DOHH2 (cell line): ENCODE measurements around the gene MROH8.

Experiments used
- H3F3A ChIP-seq: fragments of 200-600 bp; sonication (generic), shearing (Covaris generic); 2 replicates; pipeline ENCODE4 v1.6.0; 2016; ENCODE audit warnings: antibody characterized with exemption, mild to moderate bottlenecking; ENCODE audit not compliant: control insufficient read depth, insufficient read depth
- H3K27ac ChIP-seq: fragments of 200-600 bp; sonication (generic); 2 replicates; pipeline ENCODE4 v1.5.1; 2014; ENCODE audit warnings: low read depth, mild to moderate bottlenecking, low read length, moderate library complexity
- H3K27me3 ChIP-seq: fragments of 200-600 bp; sonication (generic); 2 replicates; pipeline ENCODE4 v1.6.1; 2014; ENCODE audit warnings: mild to moderate bottlenecking, low read length, mixed read lengths; ENCODE audit not compliant: control insufficient read depth
- H3K36me3 ChIP-seq: fragments of 200-600 bp; sonication (generic); 2 replicates; pipeline ENCODE4 v1.6.1; 2014; ENCODE audit warnings: mild to moderate bottlenecking, low read length, moderate library complexity, mixed read lengths; ENCODE audit not compliant: control insufficient read depth
- H3K4me1 ChIP-seq: fragments of 200-600 bp; sonication (generic); 2 replicates; pipeline ENCODE4 v1.6.1; 2014; ENCODE audit warnings: mild to moderate bottlenecking, low read length, mixed read lengths; ENCODE audit not compliant: control insufficient read depth
- H3K4me2 ChIP-seq: fragments of 200-600 bp; sonication (generic); 2 replicates; pipeline ENCODE4 v1.6.0; 2014; ENCODE audit warnings: mild to moderate bottlenecking, low read length, moderate library complexity
- H3K4me3 ChIP-seq: fragments of 200-600 bp; sonication (generic); 2 replicates; pipeline ENCODE4 v1.5.1; 2014; ENCODE audit warnings: mild to moderate bottlenecking, low read length, mixed read lengths
- H3K79me2 ChIP-seq: fragments of 200-600 bp; sonication (generic); 2 replicates; pipeline ENCODE4 v1.6.1; 2014; ENCODE audit warnings: mild to moderate bottlenecking, low read length, mixed read lengths; ENCODE audit not compliant: control insufficient read depth
- H3K9me2 ChIP-seq: fragments of 200-600 bp; sonication (generic); replicated peaks from 2 replicates; pipeline ENCODE4 v1.6.1; 2014; ENCODE audit warnings: mild to moderate bottlenecking, low read length, mixed read lengths; ENCODE audit not compliant: control insufficient read depth
- H3K9me3 ChIP-seq: fragments of 200-600 bp; sonication (generic); 2 replicates; pipeline ENCODE4 v1.6.1; 2014; ENCODE audit warnings: antibody characterized with exemption, low read length, mixed read lengths; ENCODE audit not compliant: control insufficient read depth, insufficient read depth
- H4K20me1 ChIP-seq: fragments of 200-600 bp; sonication (generic); 2 replicates; pipeline ENCODE4 v1.6.0; 2014; ENCODE audit warnings: low read depth, mild to moderate bottlenecking, antibody characterized with exemption, low read length, moderate library complexity; ENCODE audit not compliant: control insufficient read depth, insufficient read depth
- CTCF ChIP-seq: fragments of 200-600 bp; sonication (generic); IDR thresholded peaks from one replicate; pipeline ENCODE4 v1.5.1; 2014; ENCODE audit warnings: antibody characterized with exemption, mild to moderate bottlenecking, low read depth, low read length; ENCODE audit not compliant: poor library complexity, severe bottlenecking
- EZH2phosphoT487 ChIP-seq: fragments of 200-600 bp; sonication (generic); IDR thresholded peaks from 2 replicates; pipeline ENCODE4 v1.6.1; 2017; ENCODE audit warnings: borderline replicate concordance, mild to moderate bottlenecking, antibody characterized with exemption, low read length, moderate library complexity, mixed read lengths

Gene MROH8

GRCh38 chr20:37209193-37209592 is 29.8 kb upstream of the MROH8 start:
- Histone ChIP-seq H3K27me3 (no peaks in the 10 kb centered on the region), H3K4me1 (no peaks in the 10 kb centered on the region), H3K36me3 (peaks cover 86% of the 10 kb centered on the region), H3K79me2 (no peaks in the 10 kb centered on the region), H3K4me3 (no peak overlapping the region), H3K9me2 (no peaks in the 10 kb centered on the region), H3F3A (no peaks in the 10 kb centered on the region), H3K9me3 (no peaks in the 10 kb centered on the region), H3K27ac (no peak overlapping the region), H3K4me2 (no peak overlapping the region), H4K20me1 (no peaks in the 10 kb centered on the region)
- TF ChIP-seq CTCF (no peak), EZH2phosphoT487 (no peak)

- peaks cover 14% of the 10 kb centered on the region for H3K79me2 ChIP-seq
- no peaks in the 10 kb centered on the region for H3K9me2 ChIP-seq
- H3K4me1 ChIP-seq: no peaks in the 10 kb centered on the region
- H3K4me2 ChIP-seq: no peak overlapping the region
- TF ChIP-seq EZH2phosphoT487: no peak
- TF ChIP-seq CTCF: no peak
- H3K9me3 ChIP-seq: no peaks in the 10 kb centered on the region
- H3K4me3 ChIP-seq: no peak overlapping the region
- peaks cover 86% of the 10 kb centered on the region for H3K36me3 ChIP-seq
- H4K20me1 ChIP-seq: no peaks in the 10 kb centered on the region
- no peaks in the 10 kb centered on the region for H3F3A ChIP-seq
- H3K27me3 ChIP-seq: no peaks in the 10 kb centered on the region
- H3K27ac ChIP-seq: no peak overlapping the region
Measured at GRCh38 chr20:37207171-37207570, 27.8 kb upstream of the MROH8 start.

- H3K9me2 ChIP-seq: no peaks in the 10 kb centered on the region
- no peak overlapping the region for H3K4me3 ChIP-seq
- peaks cover 24% of the 10 kb centered on the region for H3K79me2 ChIP-seq
- no peak overlapping the region for H3K27ac ChIP-seq
- H3K4me2 ChIP-seq: no peak overlapping the region
- peaks cover 7% of the 10 kb centered on the region for H3F3A ChIP-seq
- no peaks in the 10 kb centered on the region for H4K20me1 ChIP-seq
- H3K27me3 ChIP-seq: no peaks in the 10 kb centered on the region
- peaks cover 94% of the 10 kb centered on the region for H3K36me3 ChIP-seq
- TF ChIP-seq EZH2phosphoT487 (no peak), CTCF (no peak)
- H3K4me1 ChIP-seq: no peaks in the 10 kb centered on the region
- H3K9me3 ChIP-seq: no peaks in the 10 kb centered on the region
Measured at GRCh38 chr20:37205794-37206193, 26.4 kb upstream of the MROH8 start.

- Histone ChIP-seq H3F3A (peaks cover 7% of the 10 kb centered on the region), H3K9me2 (no peaks in the 10 kb centered on the region), H3K4me2 (no peak overlapping the region), H3K36me3 (peaks cover 98% of the 10 kb centered on the region), H3K4me3 (no peak overlapping the region), H3K27me3 (no peaks in the 10 kb centered on the region), H3K79me2 (peaks cover 27% of the 10 kb centered on the region), H3K4me1 (no peaks in the 10 kb centered on the region), H3K9me3 (no peaks in the 10 kb centered on the region), H3K27ac (no peak overlapping the region), H4K20me1 (no peaks in the 10 kb centered on the region)
- TF ChIP-seq CTCF (no peak), EZH2phosphoT487 (no peak)
Measured at GRCh38 chr20:37205130-37205529, 25.8 kb upstream of the MROH8 start.
